HG02943 (cell line): ENCODE data around the gene NOS3.

Source experiments
- ATAC-seq: cut with Tn5 transposase; IDR thresholded peaks from one replicate; pipeline ENCODE4 v1.9.1; 2021; ENCODE audit warnings: mild to moderate bottlenecking, low read depth, moderate library complexity; ENCODE audit not compliant: unreplicated experiment

NOS3 gene

DNA sequence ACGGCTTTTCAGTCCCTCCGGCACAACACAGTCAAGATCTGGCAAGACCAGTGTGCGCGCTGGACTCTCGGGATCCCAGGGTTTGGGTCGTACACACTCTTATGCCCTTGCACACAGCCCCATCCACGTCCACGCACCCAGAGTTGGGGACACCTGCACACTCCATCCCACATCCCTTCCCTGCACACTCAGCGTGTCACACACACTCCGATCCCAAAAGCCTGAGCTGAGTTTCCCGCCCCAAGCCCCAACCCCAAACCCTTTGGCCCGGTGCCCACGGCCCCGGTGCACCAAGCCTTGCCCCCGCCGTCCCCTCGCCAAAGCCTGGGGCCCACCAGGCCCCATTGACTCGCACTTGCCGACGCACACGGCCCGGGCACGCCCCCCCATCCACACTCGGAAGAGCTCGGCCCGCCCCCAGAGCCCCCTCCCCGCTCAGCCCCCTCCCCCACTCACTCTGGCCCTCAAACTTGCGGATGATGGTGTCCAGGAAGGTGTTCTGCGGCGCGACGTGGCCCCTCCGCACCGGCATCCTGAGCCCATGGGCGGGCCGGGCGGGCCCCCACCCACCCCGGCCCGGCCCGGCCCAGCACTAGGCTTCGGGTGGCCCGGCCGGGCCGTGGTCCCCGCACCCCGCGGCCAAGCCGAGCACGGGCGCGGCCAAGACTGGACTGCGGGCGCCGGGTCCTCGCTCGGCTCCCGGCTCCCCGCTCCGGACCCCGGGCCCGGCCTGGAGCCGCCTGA, 13.3 kb upstream of the NOS3 start:
- no peak for ATAC-seq

DNA sequence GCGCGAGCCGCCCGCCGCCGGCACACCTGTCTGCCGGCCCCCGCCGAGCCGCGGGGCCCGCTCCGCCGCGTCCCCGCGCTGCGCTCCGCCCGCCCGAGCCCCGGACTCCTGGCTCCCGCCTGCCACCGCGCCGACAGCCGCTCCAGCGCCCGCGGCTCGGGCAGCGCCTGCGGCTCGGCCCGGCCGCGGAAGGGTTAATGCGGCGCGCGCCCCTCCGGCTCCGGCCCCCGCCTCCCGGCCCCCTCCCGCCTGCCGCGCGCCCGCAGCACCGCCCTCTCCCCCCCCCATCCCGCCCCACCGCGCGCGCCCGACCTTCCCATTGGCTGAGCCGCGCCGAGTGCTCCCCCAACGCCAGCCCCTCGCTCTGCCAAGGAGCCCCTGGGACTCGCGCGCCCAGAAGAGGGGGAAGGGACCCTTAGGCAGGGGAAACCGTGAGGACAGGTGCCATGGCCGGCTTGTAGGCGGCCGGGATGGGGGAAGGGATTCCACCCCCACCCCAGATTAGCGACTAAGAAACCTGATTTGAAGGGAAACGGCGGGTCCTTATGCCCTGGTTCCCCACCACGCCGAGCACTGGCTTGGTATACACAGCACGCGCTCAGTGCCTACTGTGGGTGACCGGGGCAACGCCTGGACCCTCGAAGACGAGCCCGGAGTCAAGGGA, 12.6 kb upstream of the NOS3 start, which contains the start of gene KCNH2:
TSS of gene KCNH2 (minus strand) at position 196 of the 664 bp plus-strand sequence. CDS start 408 bp downstream, outside the sequence.
- ATAC-seq = no peak

DNA sequence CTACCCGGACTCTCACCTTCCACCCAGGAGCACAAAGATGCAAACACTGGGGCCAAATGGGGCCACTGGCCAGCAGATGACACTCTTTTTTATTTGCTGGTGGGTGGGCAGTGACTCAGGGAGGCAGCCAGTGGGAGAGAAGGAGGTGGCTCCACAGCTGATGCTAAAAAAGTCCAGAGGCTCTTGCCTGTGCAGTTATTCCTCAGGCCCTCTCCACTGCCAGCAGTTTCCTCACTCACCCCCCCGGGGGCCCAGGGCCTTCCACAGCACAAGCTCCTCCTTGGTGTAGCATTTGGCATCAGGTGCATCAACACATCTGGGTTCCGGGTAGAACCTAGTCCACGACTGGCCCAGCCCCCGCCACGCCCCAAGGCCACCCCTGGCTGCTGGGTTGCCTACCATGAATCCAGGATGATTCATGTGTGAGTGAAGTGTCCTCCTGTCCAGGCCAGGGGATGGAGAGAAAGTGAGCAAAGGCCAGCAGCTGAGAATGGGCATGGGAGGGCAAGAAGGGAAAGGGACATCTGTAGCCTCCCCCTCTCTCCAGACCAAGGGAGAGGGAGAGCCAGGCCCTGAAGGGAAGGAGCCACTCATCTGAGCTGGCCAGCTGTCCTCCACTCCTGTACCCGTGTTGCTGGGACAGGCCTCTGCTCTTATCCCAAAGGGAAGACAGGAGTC, 11.0 kb upstream of the NOS3 start:
- ATAC-seq = no peak

- ATAC-seq = no peak
Measured at GRCh38 chr7:150980663-150981062, 10.2 kb upstream of the NOS3 start.

GRCh38 chr7:150981644-150982043, 9.2 kb upstream of the NOS3 start:
- no peak for ATAC-seq

DNA sequence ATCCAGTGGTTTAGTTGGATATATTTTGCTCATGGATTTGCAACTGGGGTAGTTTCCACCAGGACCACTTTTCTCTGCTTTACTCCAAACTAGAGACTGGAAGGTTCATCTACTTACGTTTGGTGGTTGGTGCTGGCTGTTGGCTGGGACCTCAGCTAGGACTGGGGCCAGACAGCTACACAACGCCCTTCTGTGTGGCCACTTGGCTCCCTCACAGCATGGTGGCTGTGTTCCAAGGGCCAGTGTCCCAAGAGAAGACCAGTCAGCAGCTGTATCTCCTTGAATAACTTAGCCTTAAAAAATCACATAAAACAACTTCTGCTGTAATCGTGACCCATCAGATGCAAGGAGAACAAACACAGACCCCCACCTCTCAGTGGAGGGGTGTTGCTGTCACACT, 8.5 kb upstream of the NOS3 start:
- ATAC-seq = no peak

GRCh38 chr7:150983893-150984368, 6.9 kb upstream of the NOS3 start:
- no peak for ATAC-seq

DNA sequence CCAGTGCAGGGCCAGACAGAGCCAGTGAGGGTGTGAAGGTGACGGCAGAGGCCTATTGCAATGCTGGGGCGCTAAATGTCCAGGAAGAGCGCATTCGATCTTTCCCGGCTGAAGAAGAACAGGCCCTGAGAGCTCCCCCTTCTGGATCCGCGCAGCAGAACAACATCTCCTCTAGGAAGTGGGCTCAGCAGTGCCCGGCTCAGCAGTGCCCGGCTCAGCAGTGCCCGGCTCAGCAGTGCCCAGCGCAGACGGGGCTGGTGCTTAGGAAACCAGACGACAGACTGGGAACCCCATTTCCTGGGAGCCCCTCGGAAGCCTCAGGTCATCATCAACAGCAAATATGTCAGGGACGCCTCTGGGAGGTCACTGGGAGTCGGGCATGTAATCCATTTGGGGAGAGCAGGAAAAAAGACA, 4.7 kb upstream of the NOS3 start:
- ATAC-seq = no peak

GRCh38 chr7:150986556-150986955, 4.3 kb upstream of the NOS3 start:
- ATAC-seq = no peak

DNA sequence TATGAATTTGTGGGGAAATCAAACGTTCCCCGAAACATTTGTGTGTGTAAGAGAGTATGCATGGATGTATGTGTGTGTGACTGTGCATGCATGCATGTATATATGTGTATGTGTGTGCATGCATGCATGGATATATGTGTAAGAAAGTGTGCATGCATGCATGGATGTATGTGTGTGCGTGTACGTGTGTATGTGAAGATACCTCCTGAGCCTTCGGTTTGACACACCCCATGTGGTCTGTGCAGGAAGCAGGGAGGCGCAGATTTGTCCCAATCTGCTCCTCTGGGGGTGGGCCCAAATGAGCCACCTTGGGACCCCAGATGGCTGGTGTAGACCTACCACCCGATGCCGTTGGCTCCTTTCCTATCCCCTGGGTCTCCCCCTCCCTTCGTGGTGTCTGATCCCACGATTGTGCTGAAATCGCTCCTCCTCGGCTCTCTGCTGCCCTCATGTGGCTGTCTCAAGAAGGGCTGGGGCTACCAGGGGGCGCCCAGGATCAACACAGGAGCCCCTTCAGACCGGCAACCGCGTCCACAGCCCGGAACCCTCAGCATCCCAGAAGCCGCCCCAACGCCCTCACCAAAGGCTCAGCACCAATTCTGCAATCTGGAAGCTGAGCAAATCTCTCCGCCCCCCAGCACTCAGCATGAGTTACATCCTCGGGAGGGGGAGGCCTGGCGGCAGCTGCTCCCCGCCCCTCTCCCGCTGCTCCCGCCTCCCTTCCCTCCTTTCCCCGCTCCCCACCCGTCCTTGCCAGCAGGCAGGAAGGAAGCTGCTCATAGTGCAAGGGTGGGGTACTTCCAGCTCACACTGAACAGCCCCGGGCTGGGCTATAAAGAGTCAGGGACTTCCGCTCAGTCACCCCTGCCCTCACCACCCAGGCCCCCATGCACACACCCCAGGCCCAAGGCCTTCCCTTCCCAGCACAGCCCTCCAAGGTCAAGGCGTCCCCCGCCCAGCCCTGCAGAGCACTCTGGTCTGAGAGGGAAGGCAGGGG, 2.3 kb upstream of the NOS3 start:
- ATAC-seq = no peak

DNA sequence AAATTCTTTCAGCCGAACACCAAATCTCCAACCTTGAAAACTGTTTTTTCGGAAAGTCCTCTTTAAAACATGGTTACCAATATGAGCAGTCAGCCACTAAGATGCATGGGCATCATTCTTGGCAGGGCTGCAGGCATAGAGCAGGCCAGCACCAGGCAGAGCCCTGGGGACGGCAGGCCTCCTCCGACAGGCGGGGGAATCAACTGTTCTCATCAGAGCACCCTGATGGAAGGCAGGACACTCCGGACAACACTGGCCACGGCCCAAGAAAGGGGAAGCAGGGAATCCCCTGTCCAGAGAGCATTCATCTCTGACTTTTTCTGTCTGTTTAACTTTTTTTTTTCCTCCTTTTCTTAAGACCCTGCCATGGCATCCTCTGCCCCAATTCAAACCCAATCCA, 1.4 kb upstream of the NOS3 start:
- ATAC-seq = no peak

DNA sequence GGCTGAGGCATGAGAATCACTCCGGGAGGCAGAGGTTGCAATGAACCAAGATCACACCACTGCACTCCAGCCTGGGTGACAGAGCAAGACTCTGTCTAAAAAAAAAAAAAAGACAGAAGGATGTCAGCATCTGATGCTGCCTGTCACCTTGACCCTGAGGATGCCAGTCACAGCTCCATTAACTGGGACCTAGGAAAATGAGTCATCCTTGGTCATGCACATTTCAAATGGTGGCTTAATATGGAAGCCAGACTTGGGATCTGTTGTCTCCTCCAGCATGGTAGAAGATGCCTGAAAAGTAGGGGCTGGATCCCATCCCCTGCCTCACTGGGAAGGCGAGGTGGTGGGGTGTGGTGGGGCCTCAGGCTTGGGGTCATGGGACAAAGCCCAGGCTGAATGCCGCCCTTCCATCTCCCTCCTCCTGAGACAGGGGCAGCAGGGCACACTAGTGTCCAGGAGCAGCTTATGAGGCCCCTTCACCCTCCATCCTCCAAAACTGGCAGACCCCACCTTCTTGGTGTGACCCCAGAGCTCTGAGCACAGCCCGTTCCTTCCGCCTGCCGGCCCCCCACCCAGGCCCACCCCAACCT, 1.3 kb downstream of the NOS3 start:
- ATAC-seq = no peak

- no peak for ATAC-seq
Measured at GRCh38 chr7:150992833-150993302, 2.1 kb downstream of the NOS3 start.

- ATAC-seq = no peak
Measured at GRCh38 chr7:150993511-150993910, 2.7 kb downstream of the NOS3 start.

DNA sequence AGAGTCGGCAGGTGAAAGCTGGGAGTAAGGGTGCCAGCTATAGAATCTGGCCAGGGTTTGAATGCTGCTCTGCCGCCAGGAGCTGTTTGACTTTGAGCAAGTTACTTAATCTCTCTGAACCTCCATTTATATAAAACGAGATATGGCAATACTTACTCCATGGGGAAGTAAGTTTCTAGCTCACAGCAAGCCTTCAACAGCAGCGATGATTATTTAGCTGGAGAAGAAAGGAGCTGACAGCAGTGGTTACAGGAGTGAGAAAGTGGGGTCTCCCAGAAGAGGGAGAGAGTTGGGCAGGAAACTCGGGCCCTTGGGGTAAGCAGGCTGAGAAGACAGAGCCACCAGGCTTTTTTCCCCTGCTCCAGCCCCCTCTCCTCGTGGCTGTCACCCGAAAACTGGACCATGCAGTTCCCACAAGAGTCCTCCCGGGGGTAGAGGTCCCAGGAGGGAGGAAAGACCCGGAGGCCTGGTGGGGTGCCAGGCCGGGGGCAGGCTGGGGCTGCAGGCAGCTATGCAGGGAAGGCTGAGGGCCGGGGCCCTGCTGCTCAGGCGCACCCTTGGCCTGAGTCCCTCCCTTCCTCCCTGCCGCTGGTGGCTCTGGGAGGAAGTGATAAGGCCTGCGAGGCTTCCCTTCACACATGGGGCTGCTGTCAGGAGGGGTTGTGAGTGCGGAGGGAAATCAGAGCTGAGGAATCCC, 3.5 kb downstream of the NOS3 start:
- ATAC-seq = no peak

DNA sequence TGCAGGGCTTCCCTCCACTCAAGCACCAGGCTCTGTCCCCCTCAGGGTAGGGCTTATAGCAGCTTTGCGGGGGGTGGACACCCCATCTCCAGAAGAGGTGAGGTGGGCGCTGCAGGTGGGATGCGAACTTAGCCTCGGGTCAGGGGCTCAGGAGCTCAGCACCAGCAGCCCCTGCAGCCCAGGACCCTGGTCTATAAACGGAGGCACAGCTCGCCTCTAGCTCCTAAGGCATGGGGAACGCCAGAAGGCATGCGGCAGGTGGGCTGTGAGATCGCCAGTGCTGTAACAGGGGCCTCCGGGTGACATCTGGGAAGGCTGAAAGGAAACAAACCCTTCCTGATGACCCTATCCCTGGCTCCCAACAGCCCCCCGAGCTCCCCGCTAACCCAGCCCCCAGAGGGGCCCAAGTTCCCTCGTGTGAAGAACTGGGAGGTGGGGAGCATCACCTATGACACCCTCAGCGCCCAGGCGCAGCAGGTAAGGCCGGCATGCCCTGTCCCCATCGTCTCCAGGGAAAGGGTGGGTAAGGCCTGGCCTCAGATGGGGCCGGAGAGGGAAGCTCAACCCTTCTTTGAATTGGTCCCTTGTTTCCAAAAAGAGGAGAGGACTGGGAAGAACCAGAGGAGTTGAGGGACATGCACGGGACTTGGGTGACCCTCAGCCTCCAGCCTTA, 4.2 kb downstream of the NOS3 start:
- no peak for ATAC-seq

DNA sequence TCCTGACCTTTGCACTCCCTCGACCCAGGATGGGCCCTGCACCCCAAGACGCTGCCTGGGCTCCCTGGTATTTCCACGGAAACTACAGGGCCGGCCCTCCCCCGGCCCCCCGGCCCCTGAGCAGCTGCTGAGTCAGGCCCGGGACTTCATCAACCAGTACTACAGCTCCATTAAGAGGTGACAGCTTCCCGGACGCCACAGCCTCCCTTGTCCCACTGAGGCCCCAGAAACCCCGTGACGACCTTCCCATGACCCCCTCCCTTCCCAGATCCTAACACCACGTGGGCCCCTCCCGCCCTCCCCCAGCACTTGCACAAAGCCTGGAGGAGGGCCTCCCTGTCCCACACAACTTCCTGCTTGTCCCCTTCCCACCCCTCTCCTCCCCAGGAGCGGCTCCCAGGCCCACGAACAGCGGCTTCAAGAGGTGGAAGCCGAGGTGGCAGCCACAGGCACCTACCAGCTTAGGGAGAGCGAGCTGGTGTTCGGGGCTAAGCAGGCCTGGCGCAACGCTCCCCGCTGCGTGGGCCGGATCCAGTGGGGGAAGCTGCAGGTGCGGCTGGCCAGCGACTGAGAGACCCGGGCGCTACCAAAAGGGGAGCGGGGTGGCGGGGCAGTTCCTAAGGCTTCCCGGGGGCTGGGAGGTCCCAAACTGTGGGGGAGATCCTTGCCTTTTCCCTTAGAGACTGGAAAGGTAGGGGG, 5.7 kb downstream of the NOS3 start:
- ATAC-seq = no peak

DNA sequence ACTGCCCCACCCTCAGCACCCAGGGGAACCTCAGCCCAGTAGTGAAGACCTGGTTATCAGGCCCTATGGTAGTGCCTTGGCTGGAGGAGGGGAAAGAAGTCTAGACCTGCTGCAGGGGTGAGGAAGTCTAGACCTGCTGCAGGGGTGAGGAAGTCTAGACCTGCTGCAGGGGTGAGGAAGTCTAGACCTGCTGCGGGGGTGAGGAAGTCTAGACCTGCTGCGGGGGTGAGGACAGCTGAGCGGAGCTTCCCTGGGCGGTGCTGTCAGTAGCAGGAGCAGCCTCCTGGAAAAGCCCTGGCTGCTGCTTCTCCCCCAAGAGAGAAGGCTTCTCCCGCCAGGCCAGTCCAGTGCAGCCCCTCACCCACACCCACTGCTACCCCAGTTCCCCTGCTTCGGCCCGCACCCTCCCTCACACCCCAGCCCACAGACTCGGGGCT, 6.3 kb downstream of the NOS3 start:
- no peak for ATAC-seq
